Ishikawa (cell line): ENCODE data around the gene CDC42EP1.

ENCODE experiments used
- CEBPB ChIP-seq: IDR thresholded peaks from 2 replicates; pipeline ENCODE4 v1.6.1; 2012
- CREB1 ChIP-seq: IDR thresholded peaks from 2 replicates; pipeline ENCODE4 v1.6.1; 2012; ENCODE audit warnings: low read depth
- EGR1 ChIP-seq: IDR thresholded peaks from 2 replicates; pipeline ENCODE4 v1.6.1; 2012
- EP300 ChIP-seq: IDR thresholded peaks from 2 replicates; pipeline ENCODE4 v1.6.1; 2012; ENCODE audit warnings: borderline replicate concordance
- RAD21 ChIP-seq: IDR thresholded peaks from 2 replicates; pipeline ENCODE4 v1.6.1; 2012; ENCODE audit warnings: low read depth
- TAF1 ChIP-seq: IDR thresholded peaks from 2 replicates; pipeline ENCODE4 v1.6.1; 2012; ENCODE audit warnings: low read depth, mild to moderate bottlenecking
- TCF12 ChIP-seq: IDR thresholded peaks from 2 replicates; pipeline ENCODE4 v1.6.1; 2012; ENCODE audit warnings: low read depth
- TEAD4 ChIP-seq: IDR thresholded peaks from 2 replicates; pipeline ENCODE4 v1.6.1; 2012
- YY1 ChIP-seq: IDR thresholded peaks from 2 replicates; pipeline ENCODE4 v1.6.1; 2012; ENCODE audit warnings: low read depth
- ZBTB7A ChIP-seq: IDR thresholded peaks from 2 replicates; pipeline ENCODE4 v1.6.1; 2012; ENCODE audit warnings: low read depth
- TF ChIP-seq, protein P1 (sequence below): IDR thresholded peaks from 2 replicates; pipeline ENCODE4 v1.6.1; 2012; ENCODE audit warnings: low read depth, mild to moderate bottlenecking
- TF ChIP-seq, protein P2 (sequence below): IDR thresholded peaks from 2 replicates; pipeline ENCODE4 v1.6.1; 2012

DNA sequence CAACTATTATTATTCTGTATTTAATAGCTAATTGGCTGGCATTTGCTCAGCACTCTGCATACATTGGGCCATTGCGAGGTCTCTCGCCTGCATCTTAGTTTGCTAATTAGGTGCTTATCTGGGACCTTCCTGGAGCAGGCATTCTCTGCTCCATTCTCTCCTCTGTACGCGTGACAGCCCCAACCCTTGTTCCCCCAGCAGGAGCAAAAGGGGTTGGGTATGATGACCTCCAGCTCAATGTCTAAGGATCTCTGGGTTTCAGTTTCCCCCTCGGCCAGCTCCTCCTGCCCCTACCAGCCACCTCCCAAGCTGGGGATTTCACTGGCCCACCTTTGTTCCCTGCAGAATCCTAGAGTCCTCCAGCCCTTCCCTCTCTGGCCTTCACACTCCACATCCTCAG, 29.4 kb downstream of the CDC42EP1 start:
- TF ChIP-seq, protein P1, sequence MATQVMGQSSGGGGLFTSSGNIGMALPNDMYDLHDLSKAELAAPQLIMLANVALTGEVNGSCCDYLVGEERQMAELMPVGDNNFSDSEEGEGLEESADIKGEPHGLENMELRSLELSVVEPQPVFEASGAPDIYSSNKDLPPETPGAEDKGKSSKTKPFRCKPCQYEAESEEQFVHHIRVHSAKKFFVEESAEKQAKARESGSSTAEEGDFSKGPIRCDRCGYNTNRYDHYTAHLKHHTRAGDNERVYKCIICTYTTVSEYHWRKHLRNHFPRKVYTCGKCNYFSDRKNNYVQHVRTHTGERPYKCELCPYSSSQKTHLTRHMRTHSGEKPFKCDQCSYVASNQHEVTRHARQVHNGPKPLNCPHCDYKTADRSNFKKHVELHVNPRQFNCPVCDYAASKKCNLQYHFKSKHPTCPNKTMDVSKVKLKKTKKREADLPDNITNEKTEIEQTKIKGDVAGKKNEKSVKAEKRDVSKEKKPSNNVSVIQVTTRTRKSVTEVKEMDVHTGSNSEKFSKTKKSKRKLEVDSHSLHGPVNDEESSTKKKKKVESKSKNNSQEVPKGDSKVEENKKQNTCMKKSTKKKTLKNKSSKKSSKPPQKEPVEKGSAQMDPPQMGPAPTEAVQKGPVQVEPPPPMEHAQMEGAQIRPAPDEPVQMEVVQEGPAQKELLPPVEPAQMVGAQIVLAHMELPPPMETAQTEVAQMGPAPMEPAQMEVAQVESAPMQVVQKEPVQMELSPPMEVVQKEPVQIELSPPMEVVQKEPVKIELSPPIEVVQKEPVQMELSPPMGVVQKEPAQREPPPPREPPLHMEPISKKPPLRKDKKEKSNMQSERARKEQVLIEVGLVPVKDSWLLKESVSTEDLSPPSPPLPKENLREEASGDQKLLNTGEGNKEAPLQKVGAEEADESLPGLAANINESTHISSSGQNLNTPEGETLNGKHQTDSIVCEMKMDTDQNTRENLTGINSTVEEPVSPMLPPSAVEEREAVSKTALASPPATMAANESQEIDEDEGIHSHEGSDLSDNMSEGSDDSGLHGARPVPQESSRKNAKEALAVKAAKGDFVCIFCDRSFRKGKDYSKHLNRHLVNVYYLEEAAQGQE = no peak
- TF ChIP-seq CEBPB (no peak), EGR1 (no peak), RAD21 (no peak), YY1 (no peak), TEAD4 (no peak), TCF12 (no peak), EP300 (no peak), CREB1 (no peak), TAF1 (no peak), ZBTB7A (no peak)
- TF ChIP-seq, protein P2, sequence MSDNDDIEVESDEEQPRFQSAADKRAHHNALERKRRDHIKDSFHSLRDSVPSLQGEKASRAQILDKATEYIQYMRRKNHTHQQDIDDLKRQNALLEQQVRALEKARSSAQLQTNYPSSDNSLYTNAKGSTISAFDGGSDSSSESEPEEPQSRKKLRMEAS = no peak
